GM18873 (cell line): ENCODE data around the gene KIF19.

ENCODE experiments used
- ATAC-seq: cut with Tn5 transposase; IDR thresholded peaks from one replicate; pipeline ENCODE4 v1.9.1; 2021; ENCODE audit warnings: mild to moderate bottlenecking, moderate library complexity, moderate number of reproducible peaks; ENCODE audit not compliant: unreplicated experiment, low FRiP score

KIF19 gene

DNA sequence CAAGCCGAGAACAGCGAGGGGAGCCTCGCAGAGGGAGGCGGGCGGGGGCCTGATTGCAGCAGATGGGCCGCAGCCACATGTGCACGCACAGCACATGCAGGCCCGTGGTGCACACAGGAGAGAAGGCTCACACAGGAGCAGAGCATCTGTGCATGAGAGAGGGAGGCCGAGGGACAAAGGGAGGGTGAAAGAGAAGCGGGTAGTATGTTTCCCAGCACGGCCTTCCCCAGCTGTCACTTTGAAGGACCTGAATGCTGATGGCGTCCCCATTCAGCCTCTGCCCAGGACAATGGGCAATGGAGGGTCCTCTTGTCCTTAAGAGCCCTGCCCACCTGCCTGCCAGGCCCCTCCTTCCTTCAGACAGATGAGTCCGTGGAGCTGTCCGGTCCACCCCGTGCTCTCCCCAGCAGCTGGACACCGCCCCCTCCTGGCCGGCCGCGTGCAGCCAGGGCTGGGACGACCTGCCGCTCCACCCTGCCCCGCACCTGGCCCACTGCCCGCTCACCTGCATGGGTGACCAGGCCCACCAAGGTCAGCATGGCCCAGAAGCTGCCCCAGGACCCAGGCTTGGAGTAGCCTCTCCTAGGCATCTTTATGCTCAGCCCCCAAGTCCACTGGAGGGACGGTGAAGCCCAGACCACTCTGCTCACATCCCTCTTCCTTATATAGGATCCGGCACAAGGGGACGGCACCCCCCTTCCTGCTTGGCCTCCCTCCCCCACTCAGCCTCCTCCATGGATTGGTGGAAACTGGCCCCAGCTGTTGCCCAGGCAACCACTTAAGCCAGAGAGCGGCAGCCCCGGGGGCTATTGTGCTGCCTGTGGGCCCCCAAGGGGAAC lies 35.4 kb downstream of the KIF19 start, which contains the start of gene BTBD17:
Gene BTBD17, minus strand, starts transcription at position 639 of the 839 bp plus-strand sequence. Its CDS starts 49 bp downstream, at position 590.
- no peak for ATAC-seq

- ATAC-seq = no peak
Measured at GRCh38 chr17:74362069-74362405, 36.0 kb downstream of the KIF19 start.

- ATAC-seq = no peak
Measured at GRCh38 chr17:74362810-74363498, 36.9 kb downstream of the KIF19 start.

DNA sequence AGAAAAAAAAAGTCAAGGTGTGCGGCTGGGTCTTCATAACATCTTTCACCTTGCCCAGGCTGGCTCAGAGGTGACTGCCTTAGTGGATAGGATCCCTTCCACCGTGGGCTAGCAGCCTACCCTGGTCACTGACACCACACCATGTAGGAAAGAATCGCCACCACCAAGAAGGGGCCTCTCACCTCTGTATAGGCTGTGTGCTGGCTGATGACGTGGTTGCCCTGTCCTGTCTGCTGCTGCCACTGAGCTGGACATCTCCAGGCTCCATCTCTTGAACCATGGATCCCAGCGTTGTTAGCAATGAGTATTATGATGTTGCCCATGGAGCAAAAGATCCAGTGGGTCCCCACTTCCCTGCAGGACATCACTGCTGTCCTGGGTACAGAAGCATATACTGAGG lies 41.2 kb downstream of the KIF19 start, which contains the start of gene GPR142:
Gene GPR142, plus strand, starts transcription at position 301 of the 400 bp plus-strand sequence. CDS start 2,035 bp downstream, outside the sequence.
- no peak for ATAC-seq

GRCh38 chr17:74368341-74369081 lies 42.5 kb downstream of the KIF19 start:
- ATAC-seq = no peak

DNA sequence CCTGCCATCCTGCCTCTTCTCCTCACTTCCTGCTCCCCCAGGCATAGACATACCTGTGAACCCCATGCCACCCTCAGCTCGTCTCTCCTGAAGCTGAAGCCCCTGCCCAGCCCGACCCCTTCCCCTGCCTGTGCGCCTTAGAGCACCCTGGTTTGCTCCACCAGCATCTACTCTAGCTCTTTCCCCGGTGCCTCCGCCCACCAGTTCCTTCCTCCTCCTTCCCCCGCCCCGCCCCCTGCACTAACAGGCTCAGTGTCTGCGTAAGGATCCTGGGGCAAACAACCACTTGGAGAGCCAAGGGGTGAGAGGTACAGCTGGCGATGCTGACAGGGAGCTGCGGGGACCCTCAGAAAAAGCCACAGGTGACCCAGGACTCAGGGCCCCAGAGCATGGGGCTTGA lies 43.2 kb downstream of the KIF19 start:
- ATAC-seq = no peak

DNA sequence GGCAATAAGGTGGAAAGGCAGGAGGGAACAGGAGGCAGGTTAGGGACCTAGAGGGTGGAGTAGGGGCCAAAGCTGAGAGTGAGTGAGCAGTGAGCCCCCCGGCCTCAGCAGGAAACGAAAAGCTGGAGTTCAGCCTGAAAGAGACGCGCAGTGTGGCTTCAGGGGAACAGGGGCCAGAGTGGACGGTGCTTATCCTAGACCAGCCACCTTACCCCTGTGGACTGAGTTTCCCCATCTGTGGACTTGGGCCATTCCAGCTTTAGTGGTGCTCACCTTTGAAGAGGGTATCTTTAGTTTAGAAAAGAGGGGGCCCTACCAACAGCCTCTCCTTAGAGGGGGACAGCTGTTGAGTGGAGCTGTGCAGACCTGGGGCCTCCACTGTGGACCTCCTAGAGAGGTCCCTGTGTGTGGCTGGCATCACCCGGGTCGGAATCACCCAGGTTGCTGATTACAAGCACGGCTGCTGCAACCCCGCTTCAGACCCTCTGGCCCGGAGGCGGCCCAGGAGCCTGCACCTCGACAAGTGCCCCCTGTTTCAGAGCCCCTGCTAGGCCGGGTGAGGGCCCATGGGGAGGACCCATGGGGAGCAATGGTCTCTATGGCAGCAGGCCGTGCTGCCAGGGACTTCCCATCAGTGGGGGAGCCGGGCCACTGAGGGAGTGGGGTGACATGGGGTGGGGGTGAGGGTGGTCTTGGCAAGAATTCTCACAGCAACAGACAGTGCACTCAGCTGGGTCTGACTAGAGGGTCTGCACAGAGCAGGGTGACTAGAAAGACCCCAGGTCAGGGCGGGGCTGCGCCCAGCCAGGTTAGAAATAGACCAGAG lies 43.9 kb downstream of the KIF19 start:
- no peak for ATAC-seq

GRCh38 chr17:74371653-74372147 lies 45.7 kb downstream of the KIF19 start:
- ATAC-seq = no peak

- ATAC-seq = no peak
Measured at GRCh38 chr17:74372426-74372825, 46.4 kb downstream of the KIF19 start.

DNA sequence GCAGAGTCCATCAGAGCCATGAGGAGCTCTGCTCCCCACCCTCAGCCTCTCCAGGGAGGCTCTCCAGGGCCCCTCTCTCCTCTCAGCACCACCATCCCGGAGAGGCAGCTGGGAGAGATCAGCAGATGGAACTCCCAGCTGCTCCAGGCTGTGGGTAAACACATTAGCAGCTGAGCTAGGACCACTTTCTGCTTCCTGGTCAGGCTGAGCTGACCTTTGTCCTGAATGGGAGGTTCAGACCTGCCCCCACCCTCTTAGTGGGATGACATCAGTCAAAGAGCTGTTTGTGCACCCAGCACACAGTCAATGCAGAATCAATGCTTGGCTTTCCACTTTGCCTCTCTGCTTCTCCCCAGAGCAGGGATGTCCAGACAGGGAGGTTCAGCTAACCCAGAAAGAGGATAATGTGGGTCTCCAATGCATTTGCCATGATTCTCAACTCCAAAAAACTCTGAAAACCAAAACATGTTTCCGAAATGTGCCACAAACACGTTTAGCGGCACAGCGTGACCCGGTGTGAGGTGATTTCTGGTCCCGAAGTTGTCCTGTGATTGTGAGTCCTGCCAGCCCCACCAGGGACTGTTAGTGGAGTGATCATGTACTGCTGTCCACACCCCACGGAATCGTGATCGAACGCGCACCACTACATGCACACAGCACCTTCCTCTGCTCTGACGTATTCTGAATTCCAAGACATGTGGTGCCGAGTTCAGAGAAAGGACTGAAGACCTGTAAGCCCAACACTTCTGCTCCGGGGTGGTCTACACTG lies 48.0 kb downstream of the KIF19 start:
- ATAC-seq = no peak

GRCh38 chr17:74374858-74375257 lies 48.8 kb downstream of the KIF19 start:
- no peak for ATAC-seq

- no peak for ATAC-seq
Measured at GRCh38 chr17:74379495-74380085, 53.6 kb downstream of the KIF19 start.

DNA sequence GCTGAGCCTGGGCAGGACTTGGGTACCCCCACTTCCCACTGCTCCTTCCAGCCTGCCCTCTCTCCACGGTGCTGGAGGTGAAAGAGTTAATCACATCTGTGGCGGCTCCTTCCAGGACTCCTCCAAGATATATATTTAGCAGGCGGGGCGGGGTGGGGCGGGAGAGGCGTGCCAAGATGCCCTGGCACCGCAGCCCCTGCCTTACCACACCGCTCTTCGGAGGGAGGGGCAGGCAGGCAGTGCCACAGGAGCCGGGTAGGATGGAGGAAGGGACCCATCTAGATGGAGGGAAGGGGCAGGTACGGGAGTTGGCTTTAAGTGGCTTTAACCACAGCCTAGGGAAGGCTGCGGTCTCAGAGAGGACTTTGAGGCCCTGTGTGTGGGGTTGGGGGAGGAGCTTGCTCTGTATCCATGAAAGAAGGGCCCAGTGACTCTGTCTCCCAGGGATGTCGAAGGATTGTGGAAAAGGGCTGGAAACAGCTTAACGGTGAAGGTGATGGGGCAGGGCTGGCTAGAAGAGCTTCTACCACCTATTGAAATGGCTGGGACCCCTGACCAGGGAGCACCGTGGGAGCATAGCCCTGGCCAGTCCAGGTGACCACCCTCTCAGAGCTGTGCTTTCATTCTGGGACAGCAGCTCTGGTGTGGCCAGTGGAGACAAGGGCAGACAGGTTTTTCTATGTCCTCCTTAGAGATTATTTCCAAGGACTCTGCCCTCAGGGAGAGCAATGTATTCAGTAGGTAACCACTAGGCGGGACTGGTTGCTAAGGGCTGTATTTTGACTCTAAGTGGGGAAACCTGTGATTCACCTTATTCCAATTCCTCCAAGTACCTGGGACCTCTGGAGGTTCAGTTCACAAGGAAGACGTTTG lies 54.3 kb downstream of the KIF19 start:
- no peak for ATAC-seq

DNA sequence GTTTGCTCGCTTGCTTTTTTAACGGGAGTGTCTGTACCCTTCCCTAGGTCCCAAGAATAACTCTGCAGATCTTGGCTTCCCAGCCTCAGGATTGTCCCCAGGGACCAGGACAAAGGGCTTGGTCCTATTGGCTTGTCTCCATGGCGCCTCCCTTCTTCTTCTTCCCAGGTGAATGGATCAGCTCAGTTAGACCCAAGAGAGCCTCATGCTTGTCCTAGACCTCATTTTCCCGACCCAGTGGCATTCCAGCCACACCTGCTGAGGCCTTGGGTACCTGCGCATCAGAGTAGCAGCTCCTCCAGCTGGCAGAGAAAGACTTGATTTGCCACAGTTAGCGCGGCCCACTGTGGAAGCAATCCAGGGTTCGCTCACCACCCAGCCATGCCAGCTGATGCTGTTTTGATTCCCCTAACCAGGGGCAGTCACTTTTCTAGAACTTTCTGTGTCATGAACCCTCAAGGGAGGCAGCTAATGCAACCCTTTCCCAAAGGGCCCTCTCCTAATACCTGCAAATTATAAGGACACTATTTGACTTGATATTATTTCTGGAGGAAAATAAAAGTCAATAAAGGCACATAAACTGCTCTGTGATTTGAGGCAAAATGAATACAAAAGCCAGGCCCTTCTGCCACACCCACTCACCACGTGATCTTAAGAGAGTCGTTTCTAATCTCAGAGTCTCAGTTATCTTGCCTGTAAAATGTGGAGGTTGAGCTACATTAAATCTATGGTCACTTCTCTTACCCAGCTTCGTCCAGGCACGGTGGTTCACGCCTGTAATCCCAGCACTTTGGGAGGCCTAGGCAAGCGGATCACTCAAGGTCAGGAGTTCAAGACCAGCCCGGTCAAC lies 55.2 kb downstream of the KIF19 start:
- ATAC-seq = no peak

GRCh38 chr17:74383141-74383540 lies 57.1 kb downstream of the KIF19 start:
- ATAC-seq = no peak

GRCh38 chr17:74385201-74385600 lies 59.2 kb downstream of the KIF19 start:
- no peak for ATAC-seq

- ATAC-seq = no peak
Measured at GRCh38 chr17:74386386-74386785, 60.4 kb downstream of the KIF19 start.
